Measurements from ENCODE around the gene PDE6D. TPM values are rescaled to one million over a fixed set of nuclear protein-coding genes. Genes with fewer than 3 reads are reported as not detected.
A peak's percentile ranks its signal among the peaks of the same experiment; 100 is the strongest.

PDE6D gene
- total and polyA plus RNA-seq, 2 of the 13 experiments (the other 11 are each of a cell fraction or from before 2014, with no cell fraction given) = 14.1 to 23.2 TPM

DNA sequence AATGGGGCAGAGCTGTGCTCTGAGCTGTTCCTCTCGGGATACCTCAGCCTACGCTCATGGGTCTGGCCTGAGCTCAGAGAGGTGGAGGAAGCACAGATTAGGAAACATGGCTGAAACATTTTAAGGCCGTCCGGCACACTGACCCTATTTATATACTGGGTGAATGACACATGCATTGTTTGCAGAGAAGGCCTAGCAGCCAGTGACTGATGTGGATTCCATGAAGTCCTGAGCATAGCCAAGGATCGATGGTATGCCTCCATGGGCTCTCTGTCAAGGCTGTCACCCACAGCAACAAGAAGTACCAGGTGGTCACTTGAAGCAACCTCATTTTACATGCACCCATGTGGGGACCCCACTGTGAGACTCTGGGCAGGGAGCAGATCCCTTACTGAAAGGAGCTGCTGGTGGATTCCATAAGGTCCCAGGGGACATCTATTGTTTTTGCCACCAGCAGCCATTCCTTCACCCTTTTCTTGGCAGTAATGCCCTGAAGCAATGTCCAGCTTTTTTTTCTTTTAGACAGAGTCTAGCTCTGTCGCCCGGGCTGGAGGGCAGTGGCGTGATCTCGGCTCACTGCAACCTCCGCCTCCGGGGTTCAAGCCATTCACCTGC is 64.3 kb downstream of the PDE6D start (continued):
- TF ChIP-seq, protein P1, sequence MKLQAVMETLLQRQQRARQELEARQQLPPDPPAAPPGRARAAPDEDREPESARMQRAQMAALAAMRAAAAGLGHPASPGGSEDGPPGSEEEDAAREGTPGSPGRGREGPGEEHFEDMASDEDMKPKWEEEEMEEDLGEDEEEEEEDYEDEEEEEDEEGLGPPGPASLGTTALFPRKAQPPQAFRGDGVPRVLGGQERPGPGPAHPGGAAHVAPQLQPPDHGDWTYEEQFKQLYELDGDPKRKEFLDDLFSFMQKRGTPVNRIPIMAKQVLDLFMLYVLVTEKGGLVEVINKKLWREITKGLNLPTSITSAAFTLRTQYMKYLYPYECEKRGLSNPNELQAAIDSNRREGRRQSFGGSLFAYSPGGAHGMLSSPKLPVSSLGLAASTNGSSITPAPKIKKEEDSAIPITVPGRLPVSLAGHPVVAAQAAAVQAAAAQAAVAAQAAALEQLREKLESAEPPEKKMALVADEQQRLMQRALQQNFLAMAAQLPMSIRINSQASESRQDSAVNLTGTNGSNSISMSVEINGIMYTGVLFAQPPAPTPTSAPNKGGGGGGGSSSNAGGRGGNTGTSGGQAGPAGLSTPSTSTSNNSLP (IDR thresholded peaks at IDR 0.05; ENCODE audit: low read depth, low read length) = peak; percentile 44; the same call in 1 of the 2 replicates
- TF ChIP-seq ETV5 (CRISPR knock-in tag; IDR thresholded peaks at IDR 0.05; ENCODE audit: borderline replicate concordance) (peak; percentile 29; the same call in 1 of the 2 replicates), SALL1 (CRISPR knock-in tag; IDR thresholded peaks at IDR 0.05) (0 out of 2 replicates have a peak, but pooled peaks have one; percentile 2), PHF8 (CRISPR knock-in tag; IDR thresholded peaks at IDR 0.05) (0 out of 2 replicates have a peak, but pooled peaks have one; percentile 12), FOXA3 (CRISPR knock-in tag; IDR thresholded peaks at IDR 0.05) (peak; percentile 74), MYC (CRISPR knock-in tag; IDR thresholded peaks at IDR 0.05; ENCODE audit: borderline replicate concordance) (0 out of 2 replicates have a peak, but pooled peaks have one; percentile 3), SOX13 (IDR thresholded peaks at IDR 0.05) (no peak), SOX13 (CRISPR knock-in tag; conservative IDR thresholded peaks at IDR 0.05 in 1 of 2, IDR thresholded peaks at IDR 0.05 in 1 of 2) (peak in 1 of 2 experiments; percentile 37; a peak in 1 of 4 replicates), GTF3A (CRISPR knock-in tag; conservative IDR thresholded peaks at IDR 0.05) (no peak), FOXA1 (IDR thresholded peaks at IDR 0.05) (no peak), FOXA1 (CRISPR knock-in tag; IDR thresholded peaks at IDR 0.05) (peak; percentile 79), AKAP8 (CRISPR knock-in tag; IDR thresholded peaks at IDR 0.05) (0 out of 2 replicates have a peak, but pooled peaks have one; percentile 28), ZMYM4 (CRISPR knock-in tag; IDR thresholded peaks at IDR 0.05) (no peak), RFX1 (IDR thresholded peaks at IDR 0.05) (peak; percentile 41; the same call in 1 of the 2 replicates), ZFP37 (CRISPR knock-in tag; IDR thresholded peaks at IDR 0.05; ENCODE audit: borderline replicate concordance) (no peak), KDM2A (CRISPR knock-in tag; IDR thresholded peaks at IDR 0.05; ENCODE audit: borderline replicate concordance, low read depth) (0 out of 2 replicates have a peak, but pooled peaks have one; percentile 25)
- TF ChIP-seq, protein P2, sequence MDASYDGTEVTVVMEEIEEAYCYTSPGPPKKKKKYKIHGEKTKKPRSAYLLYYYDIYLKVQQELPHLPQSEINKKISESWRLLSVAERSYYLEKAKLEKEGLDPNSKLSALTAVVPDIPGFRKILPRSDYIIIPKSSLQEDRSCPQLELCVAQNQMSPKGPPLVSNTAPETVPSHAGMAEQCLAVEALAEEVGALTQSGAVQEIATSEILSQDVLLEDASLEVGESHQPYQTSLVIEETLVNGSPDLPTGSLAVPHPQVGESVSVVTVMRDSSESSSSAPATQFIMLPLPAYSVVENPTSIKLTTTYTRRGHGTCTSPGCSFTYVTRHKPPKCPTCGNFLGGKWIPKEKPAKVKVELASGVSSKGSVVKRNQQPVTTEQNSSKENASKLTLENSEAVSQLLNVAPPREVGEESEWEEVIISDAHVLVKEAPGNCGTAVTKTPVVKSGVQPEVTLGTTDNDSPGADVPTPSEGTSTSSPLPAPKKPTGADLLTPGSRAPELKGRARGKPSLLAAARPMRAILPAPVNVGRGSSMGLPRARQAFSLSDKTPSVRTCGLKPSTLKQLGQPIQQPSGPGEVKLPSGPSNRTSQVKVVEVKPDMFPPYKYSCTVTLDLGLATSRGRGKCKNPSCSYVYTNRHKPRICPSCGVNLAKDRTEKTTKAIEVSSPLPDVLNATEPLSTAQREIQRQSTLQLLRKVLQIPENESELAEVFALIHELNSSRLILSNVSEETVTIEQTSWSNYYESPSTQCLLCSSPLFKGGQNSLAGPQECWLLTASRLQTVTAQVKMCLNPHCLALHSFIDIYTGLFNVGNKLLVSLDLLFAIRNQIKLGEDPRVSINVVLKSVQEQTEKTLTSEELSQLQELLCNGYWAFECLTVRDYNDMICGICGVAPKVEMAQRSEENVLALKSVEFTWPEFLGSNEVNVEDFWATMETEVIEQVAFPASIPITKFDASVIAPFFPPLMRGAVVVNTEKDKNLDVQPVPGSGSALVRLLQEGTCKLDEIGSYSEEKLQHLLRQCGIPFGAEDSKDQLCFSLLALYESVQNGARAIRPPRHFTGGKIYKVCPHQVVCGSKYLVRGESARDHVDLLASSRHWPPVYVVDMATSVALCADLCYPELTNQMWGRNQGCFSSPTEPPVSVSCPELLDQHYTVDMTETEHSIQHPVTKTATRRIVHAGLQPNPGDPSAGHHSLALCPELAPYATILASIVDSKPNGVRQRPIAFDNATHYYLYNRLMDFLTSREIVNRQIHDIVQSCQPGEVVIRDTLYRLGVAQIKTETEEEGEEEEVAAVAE (CRISPR knock-in tag; IDR thresholded peaks at IDR 0.05; ENCODE audit: borderline replicate concordance) = peak; percentile 16; the same call in 1 of the 2 replicates
- TF ChIP-seq, protein P3, sequence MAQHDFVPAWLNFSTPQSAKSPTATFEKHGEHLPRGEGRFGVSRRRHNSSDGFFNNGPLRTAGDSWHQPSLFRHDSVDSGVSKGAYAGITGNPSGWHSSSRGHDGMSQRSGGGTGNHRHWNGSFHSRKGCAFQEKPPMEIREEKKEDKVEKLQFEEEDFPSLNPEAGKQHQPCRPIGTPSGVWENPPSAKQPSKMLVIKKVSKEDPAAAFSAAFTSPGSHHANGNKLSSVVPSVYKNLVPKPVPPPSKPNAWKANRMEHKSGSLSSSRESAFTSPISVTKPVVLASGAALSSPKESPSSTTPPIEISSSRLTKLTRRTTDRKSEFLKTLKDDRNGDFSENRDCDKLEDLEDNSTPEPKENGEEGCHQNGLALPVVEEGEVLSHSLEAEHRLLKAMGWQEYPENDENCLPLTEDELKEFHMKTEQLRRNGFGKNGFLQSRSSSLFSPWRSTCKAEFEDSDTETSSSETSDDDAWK (CRISPR knock-in tag; IDR thresholded peaks at IDR 0.05) = no peak
- TF ChIP-seq, protein P4, sequence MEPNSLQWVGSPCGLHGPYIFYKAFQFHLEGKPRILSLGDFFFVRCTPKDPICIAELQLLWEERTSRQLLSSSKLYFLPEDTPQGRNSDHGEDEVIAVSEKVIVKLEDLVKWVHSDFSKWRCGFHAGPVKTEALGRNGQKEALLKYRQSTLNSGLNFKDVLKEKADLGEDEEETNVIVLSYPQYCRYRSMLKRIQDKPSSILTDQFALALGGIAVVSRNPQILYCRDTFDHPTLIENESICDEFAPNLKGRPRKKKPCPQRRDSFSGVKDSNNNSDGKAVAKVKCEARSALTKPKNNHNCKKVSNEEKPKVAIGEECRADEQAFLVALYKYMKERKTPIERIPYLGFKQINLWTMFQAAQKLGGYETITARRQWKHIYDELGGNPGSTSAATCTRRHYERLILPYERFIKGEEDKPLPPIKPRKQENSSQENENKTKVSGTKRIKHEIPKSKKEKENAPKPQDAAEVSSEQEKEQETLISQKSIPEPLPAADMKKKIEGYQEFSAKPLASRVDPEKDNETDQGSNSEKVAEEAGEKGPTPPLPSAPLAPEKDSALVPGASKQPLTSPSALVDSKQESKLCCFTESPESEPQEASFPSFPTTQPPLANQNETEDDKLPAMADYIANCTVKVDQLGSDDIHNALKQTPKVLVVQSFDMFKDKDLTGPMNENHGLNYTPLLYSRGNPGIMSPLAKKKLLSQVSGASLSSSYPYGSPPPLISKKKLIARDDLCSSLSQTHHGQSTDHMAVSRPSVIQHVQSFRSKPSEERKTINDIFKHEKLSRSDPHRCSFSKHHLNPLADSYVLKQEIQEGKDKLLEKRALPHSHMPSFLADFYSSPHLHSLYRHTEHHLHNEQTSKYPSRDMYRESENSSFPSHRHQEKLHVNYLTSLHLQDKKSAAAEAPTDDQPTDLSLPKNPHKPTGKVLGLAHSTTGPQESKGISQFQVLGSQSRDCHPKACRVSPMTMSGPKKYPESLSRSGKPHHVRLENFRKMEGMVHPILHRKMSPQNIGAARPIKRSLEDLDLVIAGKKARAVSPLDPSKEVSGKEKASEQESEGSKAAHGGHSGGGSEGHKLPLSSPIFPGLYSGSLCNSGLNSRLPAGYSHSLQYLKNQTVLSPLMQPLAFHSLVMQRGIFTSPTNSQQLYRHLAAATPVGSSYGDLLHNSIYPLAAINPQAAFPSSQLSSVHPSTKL (CRISPR knock-in tag; IDR thresholded peaks at IDR 0.05) = peak; percentile 61
